GM12801 (cell line): ENCODE measurements around the gene HACE1.

Experiments used
- CTCF ChIP-seq: IDR thresholded peaks from one replicate; pipeline ENCODE4 v1.5.1; 2011; ENCODE audit warnings: control low read depth; ENCODE audit not compliant: insufficient read length; ENCODE audit errors: extremely low read depth

HACE1 gene, protein sequence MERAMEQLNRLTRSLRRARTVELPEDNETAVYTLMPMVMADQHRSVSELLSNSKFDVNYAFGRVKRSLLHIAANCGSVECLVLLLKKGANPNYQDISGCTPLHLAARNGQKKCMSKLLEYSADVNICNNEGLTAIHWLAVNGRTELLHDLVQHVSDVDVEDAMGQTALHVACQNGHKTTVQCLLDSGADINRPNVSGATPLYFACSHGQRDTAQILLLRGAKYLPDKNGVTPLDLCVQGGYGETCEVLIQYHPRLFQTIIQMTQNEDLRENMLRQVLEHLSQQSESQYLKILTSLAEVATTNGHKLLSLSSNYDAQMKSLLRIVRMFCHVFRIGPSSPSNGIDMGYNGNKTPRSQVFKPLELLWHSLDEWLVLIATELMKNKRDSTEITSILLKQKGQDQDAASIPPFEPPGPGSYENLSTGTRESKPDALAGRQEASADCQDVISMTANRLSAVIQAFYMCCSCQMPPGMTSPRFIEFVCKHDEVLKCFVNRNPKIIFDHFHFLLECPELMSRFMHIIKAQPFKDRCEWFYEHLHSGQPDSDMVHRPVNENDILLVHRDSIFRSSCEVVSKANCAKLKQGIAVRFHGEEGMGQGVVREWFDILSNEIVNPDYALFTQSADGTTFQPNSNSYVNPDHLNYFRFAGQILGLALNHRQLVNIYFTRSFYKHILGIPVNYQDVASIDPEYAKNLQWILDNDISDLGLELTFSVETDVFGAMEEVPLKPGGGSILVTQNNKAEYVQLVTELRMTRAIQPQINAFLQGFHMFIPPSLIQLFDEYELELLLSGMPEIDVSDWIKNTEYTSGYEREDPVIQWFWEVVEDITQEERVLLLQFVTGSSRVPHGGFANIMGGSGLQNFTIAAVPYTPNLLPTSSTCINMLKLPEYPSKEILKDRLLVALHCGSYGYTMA

DNA sequence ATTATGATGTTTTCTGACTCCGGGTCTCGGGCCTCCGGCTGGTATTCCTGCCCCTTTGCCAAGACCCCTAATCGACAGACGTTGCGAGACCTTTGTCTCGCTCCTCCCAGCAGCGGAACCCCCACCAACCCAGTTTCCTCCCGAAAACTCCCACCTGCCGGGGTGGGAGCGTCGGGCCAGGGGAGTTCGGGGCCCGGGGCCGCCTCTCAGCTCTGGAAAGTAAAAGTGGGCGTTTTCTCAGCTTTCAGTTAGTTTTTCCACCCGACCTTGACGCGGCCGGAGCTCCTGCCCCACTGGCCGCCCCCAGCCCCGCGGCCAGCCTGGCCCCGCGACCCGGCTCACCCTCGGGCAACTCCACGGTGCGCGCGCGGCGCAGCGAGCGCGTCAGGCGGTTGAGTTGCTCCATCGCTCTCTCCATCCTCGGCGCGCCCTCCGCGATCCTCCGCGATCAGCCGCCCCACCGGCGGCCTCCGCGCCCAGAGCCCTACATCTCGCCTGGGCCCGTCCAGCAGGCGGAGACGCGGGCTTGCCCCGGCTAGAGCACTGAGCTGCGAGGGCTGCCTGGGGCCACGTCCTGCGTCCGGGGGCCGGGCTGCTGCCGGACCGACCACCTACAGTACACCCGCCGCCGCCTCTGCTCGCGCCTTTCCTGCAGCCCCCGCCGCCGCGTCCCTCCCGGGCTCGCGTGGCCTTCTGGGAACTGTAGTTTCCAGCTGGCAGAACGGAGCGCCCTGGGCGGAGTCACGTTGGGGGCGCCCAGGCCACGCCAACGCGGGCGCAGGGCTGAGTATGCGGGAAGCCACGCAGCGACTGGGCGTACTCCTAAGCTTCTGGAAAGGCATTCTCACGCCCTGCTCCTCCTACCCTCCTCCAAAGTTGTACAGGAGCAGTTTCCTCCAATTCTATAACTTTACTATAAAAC, at the start of gene HACE1:
HACE1 (minus strand) TSS at position 695 of the 922 bp plus-strand sequence; CDS start at position 418, 277 bp downstream.
- TF ChIP-seq CTCF: no peak

DNA sequence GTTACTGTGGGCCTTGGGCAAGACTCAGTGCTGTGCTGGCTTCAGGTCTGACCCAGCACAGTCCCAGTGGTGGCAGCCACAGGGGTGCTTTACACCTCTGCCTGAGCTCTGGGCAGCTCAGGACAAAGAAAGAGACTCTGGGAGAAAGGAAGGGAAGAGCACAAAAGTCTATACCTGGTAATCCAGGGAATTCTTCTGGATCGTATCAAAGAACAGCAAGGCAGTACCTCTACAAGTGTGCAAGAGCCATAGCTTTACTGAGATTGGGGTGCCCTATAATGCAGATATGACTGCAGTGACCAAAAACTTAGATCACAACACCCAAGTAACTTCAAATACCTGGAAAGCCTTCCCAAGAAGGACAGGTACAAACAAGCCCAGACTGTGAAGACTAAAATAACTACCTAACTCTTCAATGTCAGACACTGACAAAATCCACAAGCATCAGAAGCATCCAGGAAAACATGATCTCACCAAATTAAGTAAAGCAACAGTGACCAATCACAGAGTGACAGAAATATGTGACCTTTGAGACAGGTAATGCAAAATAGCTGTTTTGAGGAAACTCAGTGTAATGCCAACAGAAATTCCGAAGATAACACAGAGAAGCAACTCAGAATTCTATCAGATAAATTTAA, 49.3 kb upstream of the HACE1 start:
- TF ChIP-seq CTCF: no peak

DNA sequence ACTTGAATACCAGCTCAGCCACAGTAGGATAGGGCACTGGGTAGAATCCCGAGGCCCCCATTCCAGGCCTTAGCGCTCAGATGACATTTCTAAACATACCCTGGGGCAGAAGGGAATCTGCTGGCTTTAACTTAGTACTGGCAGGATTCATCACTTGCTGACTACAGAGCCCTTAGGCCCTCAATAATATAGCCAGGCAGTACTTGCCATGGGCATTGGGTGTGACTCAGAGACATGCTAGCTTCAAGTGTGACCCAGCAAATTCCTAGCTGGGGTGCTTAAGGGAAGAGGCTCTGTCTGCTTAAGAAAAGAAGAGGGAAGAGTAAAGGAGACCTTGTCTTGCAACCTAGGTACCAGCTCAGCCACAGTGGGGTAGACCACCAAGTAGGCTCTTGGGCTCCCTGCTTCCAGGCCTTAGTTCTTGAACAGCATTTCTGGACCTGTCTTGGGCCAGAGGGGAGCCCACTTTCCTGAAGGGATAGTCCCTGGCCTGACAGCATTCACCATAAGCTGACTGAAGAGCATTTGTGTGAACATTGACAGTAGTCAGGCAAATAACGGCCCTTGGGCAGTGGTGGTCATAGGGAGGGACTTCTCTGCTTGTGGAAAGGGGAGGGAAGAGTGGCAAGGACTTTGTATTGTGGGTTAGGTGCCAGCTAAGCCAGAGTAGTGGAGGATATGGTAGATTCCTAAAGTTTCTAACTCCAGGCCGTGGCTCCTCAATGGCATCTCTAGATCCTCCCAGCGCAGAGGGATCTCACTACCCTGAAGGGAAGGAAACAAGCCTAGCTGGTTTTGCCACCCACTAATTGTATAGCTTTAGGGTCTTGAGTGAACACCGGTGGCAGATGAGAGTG, 48.5 kb upstream of the HACE1 start:
- TF ChIP-seq CTCF: no peak

DNA sequence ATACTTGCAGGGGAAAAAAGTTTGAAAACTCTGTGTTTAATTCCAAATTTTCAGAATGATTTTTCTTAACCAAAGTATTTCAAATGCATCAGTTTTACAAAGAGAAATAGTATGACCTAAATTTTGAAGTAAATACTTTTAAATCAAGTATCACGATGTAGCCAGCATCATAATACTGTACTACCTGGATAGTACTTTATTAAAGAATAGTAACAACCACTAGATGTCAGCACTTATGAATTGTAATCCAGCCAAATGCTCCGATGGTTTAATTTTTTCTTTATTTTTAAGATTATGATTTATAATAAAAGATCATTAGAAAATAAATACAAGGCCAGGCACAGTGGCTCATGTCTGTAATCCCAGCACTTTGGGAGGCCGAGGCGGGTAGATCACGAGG, 37.2 kb upstream of the HACE1 start:
- TF ChIP-seq CTCF: no peak

DNA sequence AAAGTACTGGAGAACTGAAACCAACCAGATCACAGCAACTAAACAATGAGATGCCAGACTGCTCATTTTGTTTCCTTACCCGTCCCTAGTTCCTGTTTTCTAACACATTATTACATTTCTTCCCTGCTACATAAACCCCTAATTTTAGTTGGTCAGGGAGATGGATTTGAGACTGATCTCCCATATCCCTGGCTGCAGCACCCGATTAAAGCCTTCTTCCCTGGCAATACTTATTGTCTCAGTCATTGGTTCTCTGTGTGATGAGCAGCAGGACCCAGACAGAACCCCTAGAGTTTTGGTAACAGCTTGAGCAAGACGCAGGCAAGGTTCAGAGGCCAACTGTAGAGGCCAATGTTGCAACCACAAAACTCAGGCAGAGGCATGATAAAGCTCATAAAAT, 28.3 kb upstream of the HACE1 start:
- TF ChIP-seq CTCF: no peak

- TF ChIP-seq CTCF: no peak
Measured at GRCh38 chr6:104887350-104887749, 27.6 kb upstream of the HACE1 start.
